SK-N-MC (cell line): ENCODE data around the gene ANKRD30B.
"Not testable (repeated sequence)": the region's sequence is repeated elsewhere in the genome, so short reads cannot be mapped to it uniquely, and the experiment has no call there.

Source experiments
- EZH2 ChIP-seq: fragments of 200-600 bp; sonication (generic); IDR thresholded peaks from one replicate; pipeline ENCODE4 v1.6.1; 2017; ENCODE audit warnings: antibody characterized with exemption
- POLR2AphosphoS5 ChIP-seq: IDR thresholded peaks from 2 replicates; pipeline ENCODE4 v1.6.1; 2012; ENCODE audit warnings: mild to moderate bottlenecking, low read depth, low read length, borderline replicate concordance

DNA sequence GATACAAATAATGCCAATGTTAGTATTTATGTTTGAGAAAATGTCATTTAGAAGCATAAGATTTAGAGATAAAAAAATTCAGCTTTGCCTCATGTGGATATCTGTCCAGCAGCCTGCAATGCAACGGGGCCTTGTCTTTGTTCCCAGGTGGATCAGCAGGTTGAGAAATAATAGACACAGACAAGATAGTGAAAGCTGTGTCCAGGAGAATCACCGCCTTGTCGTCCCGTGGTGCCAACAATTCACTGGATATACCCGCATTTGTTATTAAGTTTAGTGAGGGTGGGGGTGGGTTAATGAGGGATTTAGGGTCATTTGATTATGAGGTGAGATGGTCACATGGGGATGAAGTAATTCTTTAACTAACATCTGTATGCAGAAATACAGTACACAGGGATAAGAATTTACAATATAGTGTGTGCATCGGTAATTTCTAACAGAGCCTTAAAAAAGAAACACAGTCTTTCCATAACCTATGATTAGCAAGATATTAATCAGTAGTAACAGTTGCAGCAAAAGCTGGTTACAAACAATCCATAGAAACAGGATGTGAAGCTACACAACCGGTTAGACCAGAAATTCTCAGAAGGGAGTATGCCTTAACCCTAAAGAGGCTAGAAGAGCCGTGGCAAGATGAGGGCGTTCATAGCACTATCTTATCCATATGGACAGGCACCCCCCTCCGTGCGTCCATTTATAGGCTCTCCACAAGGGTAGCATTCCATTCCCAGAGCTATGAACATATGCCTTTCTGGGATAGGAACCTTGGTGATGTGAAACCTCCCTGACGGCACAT, 50.2 kb downstream of the ANKRD30B start:
- not testable (repeated sequence) for TF ChIP-seq EZH2, POLR2AphosphoS5
